Pulmonary artery endothelial cell (primary cell): Measurements from ENCODE around the gene OXSR1. TPM values are rescaled to one million over a fixed set of nuclear protein-coding genes. Genes with fewer than 3 reads are reported as not detected.
"Not testable (repeated sequence)": the region's sequence is repeated elsewhere in the genome, so short reads cannot be mapped to it uniquely, and the experiment has no call there.

Experiments
- DNase-seq: peaks from one replicate; pipeline ENCODE4 v3.0.0-alpha.2; 2011; ENCODE audit warnings: low read depth, low spot score
- total RNA-seq: library from RNA; depleted of rRNA; stranded (reverse); fragments of >200 nt; gene quantifications from 2 replicates; pipeline ENCODE4 v1.2.3, GENCODE V29; 2014

The OXSR1 gene
- total RNA-seq, 1 donor from 2014 or later = 36.6 TPM

DNA sequence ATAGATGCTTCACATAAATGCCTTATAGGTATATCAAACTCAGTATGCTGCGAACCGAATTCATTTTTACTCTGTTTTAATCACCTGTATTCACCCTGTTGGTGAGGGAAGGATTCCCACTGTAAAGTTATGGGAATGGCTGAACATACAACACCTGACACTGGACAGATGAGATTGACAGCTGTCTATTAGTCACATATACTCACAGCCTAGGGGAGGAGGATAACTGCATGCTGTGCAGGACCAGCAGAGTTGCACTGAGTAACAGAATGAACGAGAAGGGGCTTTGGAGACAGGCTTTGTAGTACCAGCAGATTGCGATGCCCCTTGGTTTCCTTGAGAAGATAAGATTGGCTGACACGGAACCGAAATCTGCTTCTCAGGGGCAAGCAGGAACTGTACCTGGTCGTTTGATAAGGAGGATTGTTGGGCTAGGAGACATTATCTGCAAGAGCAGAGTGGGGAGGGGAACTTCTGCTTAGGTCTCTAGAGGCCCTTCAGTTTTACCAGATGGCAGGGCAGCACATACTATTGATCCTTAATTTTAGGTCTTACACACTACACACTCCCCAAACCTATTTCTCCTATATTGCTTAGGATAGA lies 56.8 kb downstream of the OXSR1 start:
- DNase-seq = no peak

DNA sequence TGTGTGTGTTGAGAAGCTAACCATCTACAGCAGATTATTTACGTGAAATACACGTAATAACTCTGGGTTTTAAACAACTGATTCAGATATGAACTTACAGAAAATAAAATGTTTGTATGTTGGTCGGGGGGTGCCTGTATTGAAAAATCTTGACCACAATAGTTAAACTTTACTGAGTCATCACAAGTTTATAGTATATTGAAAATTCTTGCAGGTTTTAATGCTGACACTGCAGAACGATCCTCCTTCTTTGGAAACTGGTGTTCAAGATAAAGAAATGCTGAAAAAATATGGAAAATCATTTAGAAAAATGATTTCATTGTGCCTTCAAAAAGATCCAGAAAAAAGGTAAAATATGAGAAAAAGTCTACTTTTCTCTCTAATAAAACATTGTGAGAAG lies 59.0 kb downstream of the OXSR1 start:
- DNase-seq = no peak

DNA sequence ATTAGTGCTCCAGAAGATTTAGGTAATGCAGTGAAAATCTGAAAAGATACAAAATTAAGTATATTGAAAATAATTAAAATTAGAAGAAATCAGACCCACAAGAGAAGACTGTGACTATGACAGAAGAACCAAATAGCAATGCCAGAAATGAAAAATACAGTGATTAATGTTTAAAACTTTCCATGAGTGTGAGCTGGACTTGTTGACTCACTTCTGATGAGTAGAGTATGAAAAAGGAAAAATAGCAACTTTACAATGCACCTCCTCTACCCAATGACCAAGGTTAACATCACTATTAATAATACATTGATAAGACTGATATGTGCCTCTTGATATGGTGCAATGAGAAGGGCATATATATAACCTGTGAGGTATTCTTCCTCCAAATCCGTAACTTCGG lies 60.9 kb downstream of the OXSR1 start:
- DNase-seq = no peak

DNA sequence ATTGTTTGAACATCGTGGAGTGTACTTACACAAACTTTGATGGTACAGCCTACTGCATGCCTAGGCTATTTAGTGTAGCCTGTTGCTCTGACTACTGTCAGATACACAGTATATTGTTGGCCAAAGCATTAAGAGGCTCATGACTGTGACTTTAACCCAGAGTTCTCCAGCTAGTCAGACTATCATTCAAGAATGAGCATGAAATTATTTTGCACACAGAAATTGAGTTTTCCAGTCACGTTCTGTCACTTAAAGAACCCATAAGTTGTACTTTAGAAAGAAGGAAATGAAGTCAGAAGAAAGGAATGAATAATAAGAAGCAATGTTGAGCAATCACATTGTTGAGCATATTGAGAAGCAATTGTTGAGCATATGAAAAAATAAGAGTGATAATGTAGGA lies 62.7 kb downstream of the OXSR1 start:
- peak; percentile 5 for DNase-seq

DNA sequence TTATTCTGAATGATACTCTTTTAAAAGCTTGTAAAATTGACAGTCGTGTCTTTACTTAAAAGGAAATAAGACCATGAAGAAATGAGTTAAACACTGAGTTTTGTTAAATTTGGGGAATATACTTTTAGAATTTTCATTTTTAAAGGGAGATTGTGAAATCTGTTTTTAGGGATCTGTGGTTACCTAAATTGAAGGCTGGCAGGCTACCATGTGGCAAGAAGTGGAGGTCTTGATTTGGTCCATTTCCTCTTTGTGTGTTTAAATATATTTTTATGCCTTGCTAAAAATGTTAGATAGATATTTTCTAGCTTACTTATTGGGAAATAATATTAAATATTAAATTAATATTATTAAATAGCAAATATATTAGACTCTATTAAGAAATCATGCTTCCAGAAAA lies 63.7 kb downstream of the OXSR1 start:
- no peak for DNase-seq

DNA sequence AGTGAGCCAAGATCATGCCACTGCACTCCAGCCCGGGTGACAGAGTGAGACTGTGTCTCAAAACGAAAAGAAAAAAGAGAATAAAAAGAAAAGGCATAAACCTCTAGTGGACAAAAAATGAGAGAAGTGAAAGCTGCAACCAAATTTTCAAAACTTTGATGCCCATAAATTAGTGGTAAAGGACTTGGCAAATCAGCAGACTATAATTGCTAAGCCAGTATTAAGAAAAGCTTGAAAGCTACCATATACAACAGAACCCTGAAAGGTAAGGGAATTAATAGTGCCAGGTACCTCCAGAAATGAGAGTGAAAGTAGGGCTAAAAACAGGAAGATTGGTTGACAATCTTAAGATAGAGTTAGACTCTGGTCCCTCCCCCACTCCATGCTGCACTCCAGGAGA lies 67.4 kb downstream of the OXSR1 start:
- no peak for DNase-seq

DNA sequence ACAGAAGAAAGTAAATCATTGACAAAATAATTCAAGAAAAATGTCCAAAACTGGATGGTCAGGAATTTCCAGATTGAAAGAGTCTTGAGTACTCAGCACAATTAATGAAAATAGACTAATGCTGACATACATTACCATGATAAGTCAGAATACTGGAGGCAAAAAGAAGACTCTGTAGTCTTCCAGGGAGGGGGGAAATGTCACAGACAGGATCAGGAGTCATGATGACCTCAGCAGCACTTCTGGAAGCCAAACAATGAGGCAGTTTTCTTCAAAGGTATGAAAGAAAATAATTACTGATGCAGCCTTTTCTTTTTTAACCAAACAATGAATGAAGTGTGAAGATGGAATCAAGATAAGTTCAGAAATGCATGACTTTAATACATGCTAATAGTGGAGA lies 70.1 kb downstream of the OXSR1 start:
- DNase-seq = no peak

DNA sequence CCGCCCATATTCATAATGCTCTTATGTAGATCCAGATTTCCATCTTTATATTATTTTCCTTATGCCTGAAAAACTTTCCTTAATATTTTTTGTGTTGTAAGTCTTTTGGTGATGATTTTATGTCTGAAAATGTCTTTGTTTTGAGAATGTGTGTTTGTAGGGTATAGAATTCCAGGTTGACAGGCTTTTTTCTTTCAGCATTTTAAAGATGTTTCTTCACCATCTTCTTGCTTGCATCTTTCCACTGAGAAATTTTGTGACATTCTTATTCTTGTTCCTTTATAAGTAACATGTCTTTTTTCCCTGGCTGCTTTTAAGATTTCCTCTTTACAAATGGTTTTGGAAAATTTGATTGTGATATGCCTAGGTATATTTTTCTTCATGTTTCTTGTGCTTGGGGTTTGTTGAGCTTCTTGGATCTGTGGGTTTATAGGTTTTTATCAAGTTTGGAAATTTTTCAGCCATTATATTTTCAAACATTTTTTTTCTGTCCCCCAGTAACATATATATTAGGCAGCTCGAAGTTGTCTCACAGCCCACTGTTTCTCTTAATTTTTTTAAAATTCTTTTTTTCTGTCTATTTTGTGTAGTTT lies 73.2 kb downstream of the OXSR1 start:
- no peak for DNase-seq

DNA sequence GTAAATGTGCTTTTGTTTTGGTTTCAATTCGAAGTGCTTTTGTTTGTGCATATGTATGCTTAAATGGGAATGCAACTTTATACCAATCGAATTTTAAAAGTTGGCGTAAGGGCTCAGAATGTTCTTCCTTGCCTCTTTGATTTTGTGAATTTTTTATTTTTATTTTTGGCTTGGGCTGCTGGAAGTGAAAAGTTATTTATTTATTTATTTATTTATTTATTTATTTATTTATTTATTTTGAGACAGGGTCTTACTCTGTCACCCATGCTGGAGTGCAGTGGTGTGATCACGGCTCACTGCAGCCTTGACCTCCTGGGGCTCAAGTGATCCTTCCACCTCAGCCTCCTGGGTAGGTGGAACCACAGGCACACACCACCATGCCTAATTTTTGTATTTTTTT lies 77.5 kb downstream of the OXSR1 start:
- DNase-seq = not testable (repeated sequence)

DNA sequence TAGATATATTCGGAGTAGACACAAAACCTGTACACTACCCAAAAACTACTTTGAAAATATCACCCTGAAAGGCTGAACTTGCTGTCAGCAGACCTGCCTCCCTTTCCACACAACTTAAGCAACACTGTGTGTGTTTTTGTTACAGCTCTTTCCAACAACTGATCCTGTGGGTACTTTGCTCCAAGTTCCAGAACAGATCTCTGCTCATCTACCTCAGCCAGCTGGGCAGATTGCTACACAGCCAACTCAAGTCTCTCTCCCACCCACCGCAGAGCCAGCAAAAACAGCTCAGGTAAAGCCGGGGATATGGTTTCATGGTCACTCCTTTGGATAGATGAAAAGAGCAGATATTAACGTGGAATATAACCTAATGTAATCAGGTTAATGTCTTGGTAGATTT lies 80.6 kb downstream of the OXSR1 start:
- DNase-seq = no peak

DNA sequence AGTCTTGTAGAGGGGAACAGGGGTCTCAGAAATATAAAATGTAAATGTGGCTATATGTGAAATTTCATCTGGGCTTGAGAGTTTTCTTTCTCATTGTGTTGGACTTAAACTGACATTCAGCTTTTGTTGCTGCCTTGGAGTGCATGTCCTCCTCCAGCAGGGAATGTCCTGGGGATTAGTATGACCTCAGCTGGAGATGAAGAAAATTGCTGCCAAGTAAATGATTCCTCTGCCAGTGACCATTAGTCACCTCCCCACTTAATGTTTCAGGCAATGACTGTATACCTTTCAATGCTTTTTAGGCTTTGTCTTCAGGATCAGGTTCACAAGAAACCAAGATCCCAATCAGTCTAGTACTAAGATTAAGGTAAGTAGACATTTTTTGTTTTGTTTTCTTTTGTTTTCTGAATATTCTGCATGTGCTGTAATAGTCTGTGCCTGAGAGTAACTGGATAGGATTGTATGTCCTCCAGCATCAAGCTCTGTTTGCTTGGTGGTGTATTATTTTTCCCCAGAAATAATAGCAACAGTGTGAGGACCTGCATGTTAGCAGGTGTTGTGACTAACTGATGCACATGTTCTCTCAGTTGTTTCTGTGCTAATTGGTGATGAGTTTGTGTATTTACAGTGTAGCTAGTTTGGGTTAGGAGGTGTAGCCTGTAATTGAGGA lies 82.2 kb downstream of the OXSR1 start:
- peak; percentile 55 for DNase-seq

DNA sequence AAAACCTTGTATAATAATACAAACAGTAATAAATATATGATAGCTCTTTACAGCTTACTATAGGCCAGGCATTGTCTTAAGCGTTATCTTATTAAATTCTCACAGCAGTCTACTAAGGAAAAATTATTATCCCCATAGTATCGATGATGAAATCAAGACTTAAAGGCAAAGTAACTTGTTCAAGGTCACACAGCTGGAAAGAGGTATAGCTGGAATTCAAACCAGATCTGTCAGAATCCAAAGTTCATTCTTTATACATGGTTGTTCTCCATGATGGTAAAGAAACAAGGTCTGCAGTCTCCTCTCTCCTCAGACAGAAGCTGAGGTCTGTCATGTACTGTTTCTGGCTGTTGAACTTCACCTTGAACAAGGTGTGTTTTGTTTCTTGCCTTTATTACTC lies 84.9 kb downstream of the OXSR1 start:
- no peak for DNase-seq

DNA sequence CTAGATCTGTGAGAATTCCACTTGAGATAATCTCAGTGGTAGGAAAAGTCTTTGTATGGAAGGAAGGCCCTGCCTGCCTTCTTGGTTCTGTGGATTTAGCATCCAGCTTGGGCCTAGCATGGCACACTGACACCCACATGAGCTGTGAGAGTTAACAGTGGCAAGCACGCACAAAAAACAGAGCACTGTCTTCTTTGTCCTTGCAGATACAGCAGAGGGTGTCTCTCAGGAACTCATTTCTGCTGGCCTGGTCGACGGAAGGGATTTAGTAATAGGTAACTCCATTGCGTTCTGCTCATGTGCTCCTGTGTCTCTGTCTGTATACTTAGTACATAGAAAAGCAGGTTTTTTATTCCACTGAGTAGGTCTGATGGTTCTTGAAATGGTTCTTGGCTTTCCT lies 85.9 kb downstream of the OXSR1 start:
- DNase-seq = no peak

DNA sequence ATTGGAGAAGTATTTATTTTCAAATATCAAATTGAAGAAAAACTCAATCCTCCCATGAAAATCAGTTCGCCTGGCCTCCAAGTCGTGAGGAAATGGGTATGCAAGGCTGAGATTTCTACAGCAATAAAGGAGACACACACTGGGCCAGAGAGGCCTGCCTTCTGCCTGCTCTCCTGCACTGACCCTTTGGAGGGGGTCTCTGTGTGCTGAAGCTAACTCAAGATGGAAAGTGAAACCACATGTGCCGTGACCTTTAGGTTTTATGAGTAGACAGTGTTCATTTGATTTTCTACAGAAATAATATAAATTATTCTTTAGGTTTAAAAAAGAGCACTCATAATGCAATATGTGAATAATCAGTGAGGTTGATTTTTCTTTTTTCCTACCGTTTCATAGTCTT lies 88.4 kb downstream of the OXSR1 start:
- DNase-seq = no peak

DNA sequence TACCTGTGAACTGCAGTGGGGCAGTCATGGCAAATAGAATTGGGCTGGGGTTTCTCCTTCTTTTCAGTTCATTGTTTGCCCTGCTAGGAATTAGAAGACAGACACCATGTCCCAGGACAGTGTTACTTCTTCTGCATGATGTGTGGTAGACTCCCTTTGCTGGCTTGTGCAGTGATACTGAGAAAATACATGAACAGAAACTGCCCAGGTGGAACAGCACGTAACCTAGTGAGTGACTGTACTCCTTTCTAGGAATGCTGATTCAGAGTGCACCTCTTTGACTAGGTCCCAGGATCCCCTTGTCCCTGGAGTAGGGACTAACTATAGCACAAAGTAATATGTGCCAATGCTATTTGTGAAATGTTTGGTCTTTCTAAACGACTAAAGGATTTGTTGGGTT lies 89.5 kb downstream of the OXSR1 start:
- no peak for DNase-seq

DNA sequence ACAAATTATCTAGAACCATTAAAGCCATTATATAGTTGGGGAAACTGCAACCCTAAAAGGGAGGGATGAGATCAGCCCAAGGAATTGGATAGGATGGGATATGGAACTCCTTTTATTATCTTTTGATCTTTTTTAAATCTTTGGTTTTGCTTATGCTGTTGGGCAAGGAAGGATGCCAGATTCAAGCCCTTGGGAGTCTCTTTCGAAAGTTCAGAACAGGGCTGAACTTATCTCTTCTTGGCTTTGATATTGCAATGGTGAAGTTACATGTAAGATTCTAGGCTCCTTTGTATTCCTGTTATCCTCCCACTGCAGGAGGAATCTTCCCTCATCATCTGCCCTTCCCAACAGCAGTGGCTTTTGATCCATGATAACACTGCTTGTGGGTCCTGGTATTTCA lies 90.3 kb downstream of the OXSR1 start:
- DNase-seq = no peak

DNA sequence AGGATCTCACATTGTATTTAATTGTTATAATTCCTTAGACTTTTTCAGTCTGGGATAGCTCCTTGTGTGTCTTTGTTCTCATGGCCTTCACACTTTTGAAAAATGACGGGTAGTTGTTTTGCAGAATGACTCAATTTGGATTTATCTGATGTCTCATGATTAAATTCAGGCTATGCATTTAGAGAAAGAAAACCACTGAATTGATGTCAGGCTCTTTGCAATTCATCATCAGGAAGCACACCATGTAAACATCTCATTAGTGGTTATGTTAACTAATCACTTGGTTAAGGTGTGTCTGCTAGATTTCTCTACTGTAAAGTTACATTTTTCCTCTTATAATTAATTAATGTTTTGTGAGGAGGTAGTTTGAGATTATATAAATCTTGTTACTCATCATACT lies 92.2 kb downstream of the OXSR1 start:
- no peak for DNase-seq

DNA sequence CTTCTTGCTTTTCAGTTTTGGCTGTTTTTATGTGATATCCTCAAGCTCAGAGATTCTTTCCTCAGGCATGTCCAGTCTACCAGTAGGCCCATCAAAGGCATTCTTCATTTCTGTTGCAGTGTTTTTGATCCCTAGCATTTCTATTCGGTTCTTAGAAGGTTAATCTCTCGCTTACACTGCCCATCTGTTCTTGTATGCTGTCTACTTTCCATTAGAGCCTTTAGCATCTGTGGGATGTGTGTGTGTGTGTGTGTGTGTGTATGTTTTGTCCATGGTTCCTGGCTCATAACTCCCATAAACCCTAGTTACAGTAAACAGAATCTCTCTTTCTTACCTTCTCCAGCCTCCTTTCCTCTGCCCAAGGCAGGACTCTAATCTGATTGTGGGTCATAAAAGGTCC lies 95.1 kb downstream of the OXSR1 start:
- DNase-seq = no peak

DNA sequence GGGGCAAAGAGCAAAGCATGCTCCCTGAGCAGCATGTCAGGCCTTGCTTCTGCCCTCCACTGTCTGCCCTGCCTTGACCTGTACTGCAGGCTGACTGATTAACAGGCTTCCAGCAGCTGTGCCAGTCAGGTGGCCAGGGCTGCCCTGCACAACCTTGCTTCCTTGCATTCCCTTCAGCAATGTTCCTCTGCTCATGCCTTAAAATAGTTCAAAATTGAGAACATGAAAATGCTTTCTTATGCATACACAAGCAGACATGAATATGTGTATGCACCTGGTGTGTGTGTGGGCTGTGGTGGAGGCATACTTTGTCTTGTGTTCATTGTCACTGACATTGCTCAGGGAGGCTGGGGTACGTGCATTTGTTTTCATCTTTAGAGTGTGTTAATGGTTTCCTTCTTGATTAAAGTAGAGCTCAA lies 99.0 kb downstream of the OXSR1 start:
- DNase-seq = no peak

DNA sequence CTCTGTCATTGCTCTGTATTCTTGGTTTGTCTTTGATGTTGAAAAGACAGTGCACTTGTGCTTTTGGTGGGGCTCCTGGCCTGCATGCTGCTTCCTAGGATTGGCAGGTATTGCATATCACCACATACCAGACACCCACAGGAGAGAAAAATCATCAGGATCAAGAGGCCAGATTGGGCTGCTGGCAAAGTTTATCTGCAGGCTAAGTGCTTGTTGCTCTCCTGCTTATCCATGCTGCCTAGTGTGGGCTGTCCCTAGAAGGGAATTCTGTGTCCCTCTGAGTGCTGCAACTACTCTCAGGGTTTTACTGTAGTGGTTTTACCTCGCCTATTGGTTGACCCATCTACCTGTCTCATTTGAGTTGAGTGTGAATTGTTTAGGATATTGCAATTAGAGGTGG lies 99.4 kb downstream of the OXSR1 start:
- DNase-seq = no peak

DNA sequence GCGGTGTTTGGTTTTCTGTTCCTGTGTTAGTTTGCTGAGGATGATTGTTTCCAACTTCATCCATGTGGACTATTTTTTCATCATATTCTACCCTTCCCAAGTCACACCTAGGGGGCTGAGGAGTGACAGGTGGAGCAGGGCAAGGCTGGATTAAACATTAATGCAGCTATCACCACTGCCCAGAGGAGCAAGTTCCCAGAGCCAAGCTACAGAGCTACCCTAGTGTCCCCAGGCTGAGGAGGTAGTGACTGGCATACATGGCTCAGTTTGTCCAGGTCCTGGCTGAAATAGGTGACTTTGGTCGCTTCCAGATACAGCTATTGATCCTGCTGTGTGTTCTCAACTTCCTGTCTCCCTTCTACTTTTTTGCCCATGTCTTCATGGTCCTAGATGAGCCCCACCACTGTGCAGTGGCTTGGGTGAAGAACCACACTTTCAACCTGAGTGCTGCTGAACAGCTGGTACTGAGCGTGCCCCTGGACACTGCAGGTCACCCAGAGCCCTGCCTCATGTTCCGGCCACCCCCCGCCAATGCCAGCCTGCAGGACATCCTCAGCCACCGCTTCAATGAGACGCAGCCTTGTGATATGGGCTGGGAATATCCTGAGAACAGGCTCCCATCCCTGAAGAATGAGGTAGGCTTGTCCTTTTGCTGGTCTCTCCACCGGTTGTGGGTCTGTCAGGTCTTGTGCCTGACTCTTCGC lies 100.4 kb downstream of the OXSR1 start, which contains the start of gene SLC22A13:
TSS of gene SLC22A13 (plus strand) at position 209 of the 704 bp plus-strand sequence. CDS start at position 258, 49 bp downstream.
- no peak for DNase-seq

DNA sequence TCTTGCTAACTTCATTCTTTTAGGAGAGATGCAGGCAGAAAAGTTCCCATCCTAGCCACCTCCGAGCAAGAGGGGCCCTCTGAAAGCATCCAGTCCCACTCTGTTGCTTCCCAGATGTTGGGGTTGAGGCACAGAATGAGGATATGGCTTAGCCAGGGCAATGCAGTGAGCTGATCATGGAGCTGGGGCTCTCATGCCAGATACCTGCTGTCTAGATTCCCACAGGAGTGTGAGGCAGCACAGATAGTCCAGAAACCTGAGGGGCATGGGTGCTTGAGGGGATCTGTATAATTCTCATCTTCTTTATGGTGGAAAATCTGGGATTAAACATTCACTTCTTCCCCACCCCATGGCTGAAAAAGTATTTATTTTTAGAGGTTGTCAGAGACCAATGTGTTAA lies 101.5 kb downstream of the OXSR1 start:
- DNase-seq = no peak
